Endothelial cell of umbilical vein (primary cell): ENCODE results near the gene TTR. TPM values are rescaled to one million over a fixed set of nuclear protein-coding genes. Genes with fewer than 3 reads are reported as not detected.

ENCODE experiments used
- BruUV-seq: library from RNA; stranded (reverse); fragments of 400-500 nt; replicated peaks from 2 replicates; lab custom pipeline; 2021; lab: Mats Ljungman, UMichigan
- CTCF ChIA-PET: fragments of 300-600, 350-600 bp; sonication (Branson Sonifier 250); formaldehyde crosslinking; loops from one replicate; lab custom pipeline; 2021; ENCODE audit warnings: antibody characterized with exemption, inconsistent platforms; lab: Charles Lee
- POLR2A ChIA-PET: fragments of 300-600, 350-600 bp; sonication (Branson Sonifier 250); formaldehyde crosslinking; loops from one replicate; lab custom pipeline; 2021; ENCODE audit warnings: antibody characterized with exemption, inconsistent platforms; lab: Charles Lee
- DNase-seq: peaks from one replicate; pipeline ENCODE4 v3.0.0-alpha.2; 2011; ENCODE audit warnings: low read depth, low spot score
- FAIRE-seq: peaks from 2 replicates; lab custom pipeline; 2011; peaks lifted over from hg19 to GRCh38; lab: Jason Lieb, UNC
- H2AFZ ChIP-seq: 2 replicates; pipeline ENCODE4 v1.6.0; 2012; ENCODE audit warnings: low read depth, low read length, control low read depth, inconsistent platforms
- H3K27ac ChIP-seq: 2 replicates; pipeline ENCODE4 v1.5.1; 2011; ENCODE audit warnings: low read depth, mild to moderate bottlenecking, control low read depth, low read length, moderate library complexity; ENCODE audit not compliant: insufficient read depth
- H3K27me3 ChIP-seq, 2 experiments: 2 replicates each; pipeline versions ENCODE4 v1.6.0 to v1.6.1; 2011; ENCODE audit warnings: low read length in 2 of 2, mixed read lengths in 1 of 2; ENCODE audit not compliant: control insufficient read depth in 2 of 2, insufficient read depth in 2 of 2
- H3K36me3 ChIP-seq, 2 experiments: 2 replicates in 1 of 2; 3 replicates in 1 of 2; pipeline ENCODE4 v1.5.1; 2011; ENCODE audit warnings: low read length in 2 of 2, mild to moderate bottlenecking in 1 of 2, moderate library complexity in 1 of 2; ENCODE audit not compliant: control insufficient read depth in 2 of 2, insufficient read depth in 2 of 2; ENCODE audit errors: extremely low read depth in 1 of 2
- H3K4me1 ChIP-seq: 3 replicates; pipeline ENCODE4 v1.5.1; 2011; ENCODE audit warnings: mild to moderate bottlenecking, low read length; ENCODE audit not compliant: control insufficient read depth, insufficient read depth; ENCODE audit errors: extremely low read depth
- H3K4me2 ChIP-seq: 2 replicates; pipeline ENCODE4 v1.6.1; 2011; ENCODE audit warnings: low read length, control low read depth, mixed read lengths; ENCODE audit not compliant: insufficient read depth
- H3K4me3 ChIP-seq, 3 experiments: fragments of 200-600 bp in 1 of 3; sonication (generic), shearing (Covaris generic) in 1 of 3; replicated peaks in 1 of 3; 2 replicates each; pipeline ENCODE4 v1.5.1; 2011 to 2016; ENCODE audit warnings: control low read depth in 3 of 3, low read length in 3 of 3, mild to moderate bottlenecking in 2 of 3, inconsistent platforms in 1 of 3, low read depth in 1 of 3, moderate library complexity in 1 of 3; ENCODE audit not compliant: insufficient read depth in 1 of 3
- H3K79me2 ChIP-seq: 2 replicates; pipeline ENCODE4 v1.6.0; 2012; ENCODE audit warnings: low read length, inconsistent platforms; ENCODE audit not compliant: control insufficient read depth, insufficient read depth
- H3K9ac ChIP-seq: replicated peaks from 2 replicates; pipeline ENCODE3; 2011; ENCODE audit warnings: low read length, control low read depth; ENCODE audit not compliant: insufficient read depth; ENCODE audit errors: extremely low read depth
- H3K9me1 ChIP-seq: replicated peaks from 3 replicates; pipeline ENCODE4 v1.6.0; 2011; ENCODE audit warnings: mild to moderate bottlenecking, low read length; ENCODE audit not compliant: control insufficient read depth, insufficient read depth; ENCODE audit errors: extremely low read depth
- H3K9me3 ChIP-seq: replicated peaks from 2 replicates; pipeline ENCODE4 v1.5.1; 2012; ENCODE audit warnings: low read length, inconsistent platforms; ENCODE audit not compliant: control insufficient read depth, insufficient read depth
- H4K20me1 ChIP-seq: replicated peaks from 2 replicates; pipeline ENCODE3; 2011; ENCODE audit warnings: mild to moderate bottlenecking, low read length; ENCODE audit not compliant: control insufficient read depth, insufficient read depth; ENCODE audit errors: extremely low read depth
- EZH2 ChIP-seq: IDR thresholded peaks from 2 replicates; pipeline ENCODE4 v1.6.1; 2012; ENCODE audit warnings: borderline replicate concordance, low read depth, mild to moderate bottlenecking, moderate library complexity, low read length, inconsistent platforms; ENCODE audit not compliant: severe bottlenecking
- FOS ChIP-seq: IDR thresholded peaks from 2 replicates; pipeline ENCODE4 v1.6.1; 2011; ENCODE audit warnings: mild to moderate bottlenecking, low read length, moderate library complexity, borderline replicate concordance; ENCODE audit not compliant: insufficient read depth
- GATA2 ChIP-seq: IDR thresholded peaks from 2 replicates; pipeline ENCODE4 v1.7.0; 2011; ENCODE audit warnings: low read depth, mild to moderate bottlenecking, moderate library complexity, mixed read lengths, low read length; ENCODE audit not compliant: insufficient read length, insufficient read depth
- JUN ChIP-seq: IDR thresholded peaks from 2 replicates; pipeline ENCODE4 v1.6.1; 2011; ENCODE audit warnings: borderline replicate concordance, low read depth; ENCODE audit not compliant: insufficient read length, insufficient read depth
- MYC ChIP-seq: IDR thresholded peaks from one replicate; pipeline ENCODE4 v1.6.1; 2011; ENCODE audit warnings: mild to moderate bottlenecking, low read depth, low read length
- POLR2A ChIP-seq: IDR thresholded peaks from 2 replicates; pipeline ENCODE4 v1.6.1; 2012; ENCODE audit warnings: low read depth, mild to moderate bottlenecking, control low read depth, low read length
- POLR2AphosphoS5 ChIP-seq: IDR thresholded peaks from 2 replicates; pipeline ENCODE4 v1.6.1; 2012; ENCODE audit warnings: low read depth, mild to moderate bottlenecking, control low read depth, low read length, moderate library complexity; ENCODE audit not compliant: insufficient read depth
- dilution Hi-C: fragments of 300-500 bp; cut with MboI; formaldehyde crosslinking; loops from one replicate; pipeline ENCODE4 v1.15.0; 2019; ENCODE audit warnings: low sequenced_read_pairs; ENCODE audit not compliant: extremely low pct_ligation_motif_present
- intact Hi-C: fragments of 100-400 bp; cut with micrococcal nuclease; formaldehyde crosslinking; loops from one replicate; pipeline ENCODE4 v1.10.0; 2022
- polyA plus RNA-seq, 4 experiments: library from polyadenylated mRNA; depleted of rRNA in 3 of 4; stranded (reverse) in 3 of 4; unstranded in 1 of 4; fragments of >200 nt; gene quantifications; 2 replicates each; pipeline versions ENCODE4 v1.2.1 to v1.2.3, GENCODE V29; 2011 to 2012; ENCODE audit warnings: missing spikeins in 1 of 4
- total RNA-seq: library from RNA; stranded (reverse); gene quantifications from 2 replicates; pipeline ENCODE4 v1.2.3, GENCODE V29; 2021
- TF ChIP-seq, protein P1 (sequence below): IDR thresholded peaks from 2 replicates; pipeline ENCODE4 v1.6.1; 2011; ENCODE audit not compliant: insufficient read depth, insufficient read length
- TF ChIP-seq, protein P2 (sequence below), 2 donors: IDR thresholded peaks; 1 replicate in 1 of 2; 2 replicates in 1 of 2; pipeline ENCODE4 v1.5.1; 2011; ENCODE audit warnings: low read length in 2 of 2, mild to moderate bottlenecking in 2 of 2, moderate library complexity in 2 of 2, control low read depth in 1 of 2, inconsistent platforms in 1 of 2, low read depth in 1 of 2; ENCODE audit not compliant: insufficient read depth in 1 of 2; ENCODE audit errors: extremely low read depth in 1 of 2

Gene TTR
- total and polyA plus RNA-seq, 2 donors (not counting 3 experiments of a cell fraction or from before 2014, with no cell fraction given), result not detected

DNA sequence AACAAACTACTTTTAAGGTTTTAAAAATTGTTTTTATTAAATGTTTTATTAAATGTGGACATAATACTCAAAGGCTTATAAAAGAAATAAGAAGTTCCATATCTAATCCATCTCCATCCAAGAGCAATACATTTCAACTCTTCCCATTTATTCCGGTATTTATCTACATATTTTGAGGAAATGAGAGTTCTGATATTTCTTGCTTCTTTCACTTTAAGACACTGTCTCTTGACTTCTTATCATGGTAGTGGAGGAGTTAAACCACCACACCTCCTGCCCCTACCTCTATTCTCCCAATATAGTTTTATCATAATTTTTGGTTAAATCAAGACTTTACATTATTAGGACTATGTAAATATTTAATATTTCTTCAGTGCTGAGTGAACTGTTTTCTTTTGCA lies 40.7 kb downstream of the TTR start:
- Histone ChIP-seq H3K9me1 (no peaks in the 10 kb centered on the region), H3K36me3 (no peaks in the 10 kb centered on the region), H4K20me1 (no peaks in the 10 kb centered on the region), H3K27ac (no peak overlapping the region), H3K79me2 (no peaks in the 10 kb centered on the region), H3K9ac (no peak overlapping the region), H2AFZ (no peak overlapping the region), H3K4me2 (no peak overlapping the region), H3K4me3 (no peak overlapping the region), H3K9me3 (no peaks in the 10 kb centered on the region), H3K27me3 (no peaks in the 10 kb centered on the region), H3K4me1 (peaks cover 15% of the 10 kb centered on the region)
- TF ChIP-seq POLR2A, result no peak
- no peak for TF ChIP-seq POLR2AphosphoS5
- TF ChIP-seq, protein P1, sequence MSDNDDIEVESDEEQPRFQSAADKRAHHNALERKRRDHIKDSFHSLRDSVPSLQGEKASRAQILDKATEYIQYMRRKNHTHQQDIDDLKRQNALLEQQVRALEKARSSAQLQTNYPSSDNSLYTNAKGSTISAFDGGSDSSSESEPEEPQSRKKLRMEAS, result no peak
- no peak for TF ChIP-seq FOS
- no peak for TF ChIP-seq MYC
- TF ChIP-seq, protein P2, sequence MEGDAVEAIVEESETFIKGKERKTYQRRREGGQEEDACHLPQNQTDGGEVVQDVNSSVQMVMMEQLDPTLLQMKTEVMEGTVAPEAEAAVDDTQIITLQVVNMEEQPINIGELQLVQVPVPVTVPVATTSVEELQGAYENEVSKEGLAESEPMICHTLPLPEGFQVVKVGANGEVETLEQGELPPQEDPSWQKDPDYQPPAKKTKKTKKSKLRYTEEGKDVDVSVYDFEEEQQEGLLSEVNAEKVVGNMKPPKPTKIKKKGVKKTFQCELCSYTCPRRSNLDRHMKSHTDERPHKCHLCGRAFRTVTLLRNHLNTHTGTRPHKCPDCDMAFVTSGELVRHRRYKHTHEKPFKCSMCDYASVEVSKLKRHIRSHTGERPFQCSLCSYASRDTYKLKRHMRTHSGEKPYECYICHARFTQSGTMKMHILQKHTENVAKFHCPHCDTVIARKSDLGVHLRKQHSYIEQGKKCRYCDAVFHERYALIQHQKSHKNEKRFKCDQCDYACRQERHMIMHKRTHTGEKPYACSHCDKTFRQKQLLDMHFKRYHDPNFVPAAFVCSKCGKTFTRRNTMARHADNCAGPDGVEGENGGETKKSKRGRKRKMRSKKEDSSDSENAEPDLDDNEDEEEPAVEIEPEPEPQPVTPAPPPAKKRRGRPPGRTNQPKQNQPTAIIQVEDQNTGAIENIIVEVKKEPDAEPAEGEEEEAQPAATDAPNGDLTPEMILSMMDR (IDR thresholded peaks at IDR 0.05; ENCODE audit: extremely low read depth in 1 of 2, insufficient read depth in 1 of 2, low read depth in 1 of 2, low read length in 2 of 2), result no peak
- no peak for TF ChIP-seq EZH2
- TF ChIP-seq JUN, result no peak
- TF ChIP-seq GATA2, result no peak
- no peak for FAIRE-seq
- ChIA-PET CTCF (no interaction called here), POLR2A (no interaction called here)
- dilution Hi-C loops (no loop called here), intact Hi-C loops (no loop called here)
- DNase-seq, result no peak
- BruUV-seq, result no TSS peak
